Pancreas (tissue), 10 donors: ENCODE data around the gene C19orf53. TPM values are rescaled to one million over a fixed set of nuclear protein-coding genes. Genes with fewer than 3 reads are reported as not detected.

Experiments used
- ATAC-seq, 4 donors: fragments of 200-7000 bp; cut with Tn5 transposase; one replicate each; pipeline versions ENCODE4 v1.8.0 to v1.9.1; 2020; ENCODE audit warnings: mild to moderate bottlenecking in 4 of 4, moderate library complexity in 4 of 4
- DNase-seq, 6 donors: peaks; one replicate each; pipeline ENCODE4 v3.0.0-alpha.2; 2020
- FAIRE-seq: peaks from 2 replicates; lab custom pipeline; 2012; peaks lifted over from hg19 to GRCh38; lab: Jason Lieb, UNC
- H3K27ac ChIP-seq, 4 donors: fragments of 200-600 bp; sonication (generic); 1 replicate in 3 of 4; 2 replicates in 1 of 4; pipeline versions ENCODE4 v1.5.0 to v1.8.0; 2020
- H3K27me3 ChIP-seq, 4 donors: fragments of 200-600 bp; one replicate each; pipeline ENCODE4 v1.8.0; 2021
- H3K36me3 ChIP-seq, 3 donors: fragments of 200-600 bp; sonication (generic) in 1 of 3; one replicate each; pipeline versions ENCODE4 v1.5.0 to v1.8.0; 2020 to 2021
- H3K4me1 ChIP-seq, 3 donors: fragments of 200-600 bp; one replicate each; pipeline ENCODE4 v1.8.0; 2021
- H3K4me3 ChIP-seq, 4 donors: fragments of 200-600 bp; sonication (generic) in 2 of 4; one replicate each; pipeline versions ENCODE4 v1.5.0 to v1.8.0; 2020 to 2021
- H3K9me3 ChIP-seq, 4 donors: fragments of 200-600 bp; one replicate each; pipeline ENCODE4 v1.8.0; 2021
- CTCF ChIP-seq, 4 donors: fragments of 200-600 bp; sonication (generic) in 3 of 4; IDR thresholded peaks; one replicate each; pipeline versions ENCODE4 v1.5.0 to v1.8.0; 2021; ENCODE audit warnings: antibody characterized with exemption in 4 of 4
- WGBS, 2 donors: extraction: QIAGEN DNeasy Blood & Tissue Kit; methylation state at CpG; one replicate each; pipeline ENCODE4 v1.1.7; 2013; 5-methylcytosine and 5-hydroxymethylcytosine counted together
- intact Hi-C, 3 donors: fragments of 100-400 bp; cut with DNase I; formaldehyde crosslinking; loops; one replicate each; pipeline versions ENCODE4 v1.11.1 to v1.14.2; 2022
- polyA plus RNA-seq, 2 donors: library from polyadenylated mRNA; stranded (reverse); fragments of 200-250 nt; gene quantifications; one replicate each; pipeline ENCODE4 v1.2.3, GENCODE V29; 2013
- total RNA-seq, 6 donors: library from RNA; stranded (reverse); fragmentation: NEBNext Ultra II Directional in 4 of 6; extraction: Animal tissue kit (Norgen Biotek cat#: 25700) in 4 of 6; gene quantifications; one replicate each; pipeline versions ENCODE4 v1.2.1 to v1.2.4, GENCODE V29; 2021 to 2023
- donor health status: healthy with polysubstance abuse.
- donor health status: DM: no; HTN: no; CAD: no; lungs with moderate emphysema.
- donor health status: DM: no; HTN: no; CAD: no.
- donor health status: control.
- donor health status: control.
- donor health status: Bipolar disorder and iron deficiency.
- donor health status: DM: yes; HTN: yes; CAD: no.
- donor health status: DM: no; HTN: no; CAD: no.
- donor health status: DM: no; HTN: no; CAD: no.
- donor health status: DM: yes; HTN: yes; CAD: no.

Gene C19orf53
- total and polyA plus RNA-seq, 8 donors = 18.9 to 99.0 (median 32.1) TPM

- no peak for ATAC-seq
- FAIRE-seq = no peak
- 90 to 92% methylated on average over 9 of the region's 9 CpGs for WGBS, 2 donors
- no peak for TF ChIP-seq CTCF (IDR thresholded peaks at IDR 0.05)
- H3K36me3 ChIP-seq = peaks cover 0 to 9% (median 0%) of the 10 kb centered on the region in 3 donors
- DNase-seq = no peak
- H3K27ac ChIP-seq = no peak overlapping the region
- H3K27me3 ChIP-seq = no peaks in the 10 kb centered on the region
- H3K4me3 ChIP-seq = no peak overlapping the region
- intact Hi-C loops = no loop called here
- H3K9me3 ChIP-seq = no peaks in the 10 kb centered on the region
- no peaks in the 10 kb centered on the region for H3K4me1 ChIP-seq
Measured at GRCh38 chr19:13826652-13827235, 52.5 kb downstream of the C19orf53 start.

GRCh38 chr19:13827656-13828055, 53.4 kb downstream of the C19orf53 start:
- H3K27me3 ChIP-seq = no peaks in the 10 kb centered on the region
- FAIRE-seq = no peak
- TF ChIP-seq CTCF (IDR thresholded peaks at IDR 0.05) = no peak
- ATAC-seq = no peak
- 83 to 85% methylated on average over 4 of the region's 4 CpGs for WGBS, 2 donors
- no peak overlapping the region for H3K4me3 ChIP-seq
- intact Hi-C loops = no loop called here
- H3K9me3 ChIP-seq = no peaks in the 10 kb centered on the region
- DNase-seq = no peak
- peaks cover 0 to 9% (median 0%) of the 10 kb centered on the region in 3 donors for H3K36me3 ChIP-seq
- H3K27ac ChIP-seq = no peak overlapping the region
- H3K4me1 ChIP-seq = no peaks in the 10 kb centered on the region

Other genes with a start within 250 kb of the C19orf53 start
- 10 to 100 TPM; 14.4 to 21.4 (median 16.1) TPM for gene MRI1, start 9.9 kb upstream of the C19orf53 start, total RNA-seq
- 10 to 100 TPM; 21.6 to 35.1 TPM for gene MRI1, start 9.9 kb upstream of the C19orf53 start, polyA plus RNA-seq
- gene ZSWIM4, start 21.0 kb downstream of the C19orf53 start, total RNA-seq = 1 to 10 TPM; 1.9 to 9.3 (median 3.4) TPM
- gene ZSWIM4, start 21.0 kb downstream of the C19orf53 start, polyA plus RNA-seq = 1 to 10 TPM; 3.9 to 5.5 TPM
- 1 to 10 TPM in 1 of 6 donors, under 1 TPM in 3, not detected in 2; 0.39 to 1.4 (median 0.62) TPM for gene NANOS3, start 102.7 kb downstream of the C19orf53 start, total RNA-seq
- 1 to 10 TPM in 1 of 2 donors, under 1 TPM in 1; 0.65 to 3.1 TPM for gene NANOS3, start 102.7 kb downstream of the C19orf53 start, polyA plus RNA-seq
- gene BRME1, start 131.7 kb downstream of the C19orf53 start, total RNA-seq = 1 to 10 TPM; 2.6 to 4.5 (median 3.9) TPM
- gene BRME1, start 131.7 kb downstream of the C19orf53 start, polyA plus RNA-seq = 10 to 100 TPM in 1 of 2 donors, 1 to 10 TPM in 1; 8.1 to 15.3 TPM
- gene CC2D1A, start 131.7 kb downstream of the C19orf53 start, total RNA-seq = 10 to 100 TPM; 23.0 to 29.7 (median 26.2) TPM
- 10 to 100 TPM; 57.5 to 78.6 TPM for gene CC2D1A, start 131.7 kb downstream of the C19orf53 start, polyA plus RNA-seq
- gene PODNL1, start 164.0 kb downstream of the C19orf53 start, total RNA-seq = 1 to 10 TPM in 1 of 6 donors, under 1 TPM in 3, not detected in 2; 0.25 to 2.0 (median 0.84) TPM
- gene PODNL1, start 164.0 kb downstream of the C19orf53 start, polyA plus RNA-seq = under 1 TPM; 0.40 to 0.76 TPM
- gene DCAF15, start 178.1 kb downstream of the C19orf53 start, total RNA-seq = 10 to 100 TPM in 3 of 6 donors, 1 to 10 TPM in 3; 7.8 to 15.2 (median 10.3) TPM
- 10 to 100 TPM; 37.8 to 50.7 TPM for gene DCAF15, start 178.1 kb downstream of the C19orf53 start, polyA plus RNA-seq
- gene RFX1, start 231.9 kb downstream of the C19orf53 start, total RNA-seq = 10 to 100 TPM in 1 of 6 donors, 1 to 10 TPM in 5; 5.5 to 10.6 (median 6.8) TPM
- 10 to 100 TPM; 11.7 to 55.6 TPM for gene RFX1, start 231.9 kb downstream of the C19orf53 start, polyA plus RNA-seq